H4 (cell line): ENCODE results near the gene ZNF30. TPM values are rescaled to one million over a fixed set of nuclear protein-coding genes. Genes with fewer than 3 reads are reported as not detected.
"Not testable (repeated sequence)": the region's sequence is repeated elsewhere in the genome, so short reads cannot be mapped to it uniquely, and the experiment has no call there.

Experiments
- DNase-seq: peaks from one replicate; pipeline ENCODE4 v3.0.0-alpha.2; 2015; ENCODE audit warnings: low spot score
- total RNA-seq: library from RNA; depleted of rRNA; stranded (reverse); fragments of >200 nt; shearing (Covaris generic); gene quantifications from 2 replicates; pipeline ENCODE4 v1.2.3, GENCODE V29; 2014; rRNA removed

Gene ZNF30
- 2.8 and 3.7 TPM in 2 replicates for total RNA-seq

DNA sequence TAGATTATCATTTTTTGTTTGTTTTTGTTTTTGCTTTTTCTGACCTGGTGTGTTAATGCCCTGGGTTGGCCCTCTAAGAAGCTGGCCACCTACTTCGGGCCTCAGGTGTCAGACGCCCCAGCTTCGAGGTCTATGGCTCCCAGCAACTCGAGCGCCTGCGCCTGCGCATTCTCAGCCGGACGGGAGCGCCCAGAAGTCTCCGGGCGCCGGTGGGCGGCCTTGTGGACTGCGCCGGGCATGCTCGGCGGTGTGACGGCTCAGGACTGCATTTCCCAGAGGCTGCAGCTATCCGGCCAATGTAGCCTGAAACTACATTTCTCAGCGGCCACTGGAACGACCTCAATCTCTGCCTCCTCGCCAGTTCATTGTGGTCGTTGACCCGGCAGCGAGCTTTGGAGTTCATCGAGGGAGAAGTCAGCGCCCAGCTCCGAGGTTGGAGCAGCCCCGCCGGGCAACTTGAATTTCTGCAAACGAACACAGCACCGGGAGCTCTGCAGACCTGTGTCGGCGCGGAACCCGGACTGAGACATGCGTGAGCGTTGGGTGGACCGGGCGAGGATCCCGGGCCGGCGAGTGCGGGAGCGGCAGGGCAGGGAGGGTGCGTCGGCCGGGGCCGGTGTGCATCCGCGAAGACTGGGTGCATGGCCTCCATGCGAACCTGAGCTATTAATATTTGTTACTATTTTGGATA, at the start of gene ZNF30:
TSS of gene ZNF30 (plus strand) at position 219 of the 691 bp plus-strand sequence. CDS start 3,045 bp downstream, outside the sequence.
- peak; percentile 86 for DNase-seq

DNA sequence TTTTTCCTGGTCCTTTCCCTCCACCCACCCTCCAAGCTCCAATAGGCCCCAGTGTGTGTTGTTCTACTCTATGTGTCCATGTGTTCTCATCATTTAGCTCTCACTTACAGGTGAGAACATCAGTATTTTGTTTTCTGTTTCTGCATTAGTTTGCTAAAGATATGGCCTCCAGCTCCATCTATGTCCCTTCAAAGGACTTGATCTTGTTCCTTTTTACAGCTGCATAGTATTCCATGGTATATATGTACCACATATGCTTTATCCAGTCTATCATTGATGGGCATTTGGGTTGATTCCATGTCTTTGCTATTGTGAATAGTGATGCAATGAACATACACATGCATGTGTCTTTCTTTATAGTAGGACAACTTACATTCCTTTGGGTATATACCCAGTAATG, 47.1 kb upstream of the ZNF30 start:
- DNase-seq = no peak

DNA sequence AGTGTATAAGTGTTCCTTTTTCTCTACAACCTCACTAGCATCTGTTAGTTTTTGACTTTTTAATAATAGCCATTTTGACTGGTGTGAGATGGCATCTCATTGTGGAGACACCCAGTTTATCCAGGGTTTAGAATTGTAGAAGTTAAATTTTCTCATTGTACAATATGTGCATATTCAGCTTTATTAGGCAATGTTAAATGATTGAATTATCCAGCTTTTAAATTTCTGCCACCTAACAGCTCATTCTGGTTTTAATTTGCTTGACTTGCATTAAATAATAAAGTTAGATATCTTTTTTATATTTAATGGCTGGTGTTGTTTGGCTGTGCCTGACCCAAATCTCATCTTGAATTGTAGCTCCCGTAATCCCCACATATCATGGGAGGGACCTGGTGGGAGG, 46.7 kb upstream of the ZNF30 start:
- no peak for DNase-seq

DNA sequence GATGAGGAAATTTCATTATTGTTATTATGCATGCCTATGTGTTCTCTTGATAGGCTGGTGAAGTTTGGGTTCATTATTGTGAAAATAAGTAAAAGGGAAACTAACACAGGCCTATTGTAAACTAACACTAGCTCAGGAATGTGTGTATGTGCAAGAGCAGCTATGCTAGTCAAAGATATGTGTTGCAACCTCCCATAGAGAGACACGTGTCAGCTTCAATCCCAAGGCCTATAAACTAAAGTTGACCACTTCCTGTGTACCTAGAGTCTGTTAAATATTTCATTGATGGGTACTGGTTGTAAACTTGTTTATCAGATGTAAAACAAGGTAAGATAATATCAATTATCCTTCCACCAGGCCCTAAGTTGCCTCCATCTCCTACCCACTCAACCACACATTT, 44.7 kb upstream of the ZNF30 start:
- peak; percentile 73 for DNase-seq

DNA sequence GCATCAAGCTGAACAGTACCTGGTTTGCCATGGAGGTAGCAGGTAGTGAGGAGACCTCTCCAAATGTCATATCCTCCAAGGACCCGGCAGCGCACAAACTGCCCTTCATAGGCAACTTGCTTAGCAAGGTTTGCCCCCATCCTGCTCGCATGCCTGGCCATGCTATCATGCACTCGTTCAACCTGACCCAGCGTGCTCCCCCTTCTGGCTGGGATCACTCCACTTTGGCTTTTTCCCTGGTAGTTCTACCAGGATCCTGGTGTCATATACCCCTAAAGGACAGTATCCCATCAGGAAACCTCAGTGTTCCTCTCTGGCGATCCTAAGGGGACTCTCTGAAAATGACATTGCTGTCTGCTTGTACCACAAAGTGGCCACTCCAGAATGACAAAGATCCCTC, 38.6 kb upstream of the ZNF30 start:
- no peak for DNase-seq

DNA sequence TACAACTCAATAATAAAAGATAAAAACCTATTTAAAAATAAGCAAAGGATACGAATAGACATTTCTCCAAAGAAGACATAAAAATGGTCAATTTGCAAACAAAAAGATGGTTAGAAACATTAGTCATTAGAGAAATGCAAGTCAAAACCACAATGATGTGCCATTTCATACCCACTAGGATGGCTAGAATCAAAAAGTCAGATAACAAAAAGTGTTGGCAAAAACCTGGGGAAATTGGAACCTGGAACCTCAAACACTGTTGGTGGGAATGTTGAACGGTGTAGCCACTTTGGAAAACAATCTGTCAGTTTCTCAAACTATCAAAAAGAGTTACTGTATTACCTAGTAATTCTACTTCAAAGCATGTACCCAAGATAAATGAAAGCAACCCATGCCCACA, 26.5 kb upstream of the ZNF30 start:
- DNase-seq = no peak

DNA sequence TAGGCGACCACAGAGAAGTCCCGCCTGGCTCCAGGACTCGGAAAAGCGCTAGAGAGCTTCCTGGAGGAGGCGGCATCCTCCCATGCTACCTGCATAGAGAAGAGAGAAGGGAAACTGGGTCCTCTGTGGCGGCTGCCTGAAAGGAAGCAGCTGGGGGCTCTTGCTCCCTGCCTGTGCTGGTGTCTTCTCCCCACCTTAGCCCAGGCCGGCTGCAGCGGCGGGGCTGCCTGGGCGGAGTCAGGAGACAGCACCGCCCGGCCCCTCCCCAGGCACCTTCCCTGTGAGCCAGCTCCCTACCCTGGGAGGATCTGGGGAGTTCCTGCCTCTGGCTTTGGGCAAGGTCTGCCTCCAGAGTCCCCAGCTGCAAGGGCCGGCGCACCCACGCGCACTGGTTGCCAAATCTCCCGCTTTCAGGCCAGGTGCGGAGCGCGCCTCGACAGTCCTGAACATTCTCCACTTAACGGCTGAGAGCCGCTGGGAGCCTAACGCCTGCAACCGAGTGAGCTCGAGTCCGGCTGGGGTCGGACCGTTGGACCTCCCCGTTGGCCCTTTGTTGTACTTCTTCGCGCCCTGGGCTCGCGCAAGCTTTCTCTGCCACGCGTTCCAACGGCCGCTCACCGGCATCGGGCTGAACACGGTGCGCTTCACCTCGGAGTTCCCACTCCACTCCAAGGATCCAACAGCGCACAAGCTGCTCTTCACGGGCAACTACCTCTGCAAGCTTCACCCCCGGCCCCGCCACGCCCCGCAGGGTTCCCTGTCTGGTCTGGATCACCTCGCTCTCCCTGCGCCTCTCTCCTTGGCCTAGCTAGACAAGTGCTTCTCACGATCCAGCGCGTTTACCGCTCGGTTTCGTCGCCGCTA, 21.8 kb upstream of the ZNF30 start:
- no peak for DNase-seq

DNA sequence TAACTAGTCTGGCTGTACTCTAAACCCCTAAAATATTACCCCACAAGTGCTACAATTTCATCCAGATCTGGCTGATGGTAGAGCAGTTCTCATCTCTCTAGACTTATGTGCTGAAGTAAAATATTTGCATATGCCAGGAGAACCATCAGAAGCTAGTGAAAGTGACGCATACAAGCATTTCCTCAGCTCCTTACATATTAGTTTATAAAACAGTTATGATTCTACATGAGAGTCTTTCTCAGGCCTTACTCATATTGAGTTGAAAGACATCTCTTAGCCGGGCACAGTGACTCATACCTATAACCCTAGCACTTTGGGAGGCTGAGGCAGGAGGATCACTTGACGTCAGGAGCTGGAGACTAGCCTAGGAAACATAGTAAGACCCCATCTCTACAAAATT, 15.9 kb upstream of the ZNF30 start:
- DNase-seq = no peak

DNA sequence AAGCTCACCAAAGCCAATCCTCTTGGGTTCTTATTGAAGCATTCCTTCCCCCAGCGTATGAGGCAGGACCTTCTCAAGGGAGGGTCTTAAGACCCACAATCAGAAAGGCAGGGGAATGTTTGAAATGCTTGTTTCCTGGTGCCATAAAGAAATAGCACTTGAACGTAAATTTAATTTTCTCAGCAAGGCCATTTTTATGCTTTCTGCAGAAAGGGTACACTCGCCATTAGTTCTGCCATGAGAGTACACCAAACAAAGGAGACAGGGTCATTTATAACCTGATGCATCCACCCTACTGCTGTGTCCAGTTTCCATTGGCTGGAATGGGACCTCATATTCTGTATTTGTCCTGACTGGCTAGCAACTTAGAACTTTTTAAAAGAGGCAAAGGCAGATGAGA, 9.6 kb upstream of the ZNF30 start:
- not testable (repeated sequence) for DNase-seq

DNA sequence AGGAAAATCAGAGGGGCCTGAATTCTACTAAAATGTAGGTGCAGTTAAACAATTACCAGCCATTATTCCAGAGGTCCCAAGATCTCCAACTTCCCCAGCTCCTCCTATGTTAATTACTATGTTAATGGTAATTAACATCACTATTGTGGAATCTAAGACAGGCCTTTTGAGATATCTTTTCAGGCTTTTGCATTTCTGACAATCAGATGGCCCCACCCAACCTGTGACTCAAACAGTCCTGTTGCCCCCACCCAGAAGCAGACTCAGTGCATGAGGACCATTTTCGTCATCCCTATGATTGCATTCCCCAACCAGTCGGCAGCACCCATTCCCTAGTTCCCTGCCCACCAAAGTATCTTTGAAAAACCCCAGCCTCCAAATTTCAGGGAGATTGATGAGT, 8.5 kb upstream of the ZNF30 start:
- no peak for DNase-seq

DNA sequence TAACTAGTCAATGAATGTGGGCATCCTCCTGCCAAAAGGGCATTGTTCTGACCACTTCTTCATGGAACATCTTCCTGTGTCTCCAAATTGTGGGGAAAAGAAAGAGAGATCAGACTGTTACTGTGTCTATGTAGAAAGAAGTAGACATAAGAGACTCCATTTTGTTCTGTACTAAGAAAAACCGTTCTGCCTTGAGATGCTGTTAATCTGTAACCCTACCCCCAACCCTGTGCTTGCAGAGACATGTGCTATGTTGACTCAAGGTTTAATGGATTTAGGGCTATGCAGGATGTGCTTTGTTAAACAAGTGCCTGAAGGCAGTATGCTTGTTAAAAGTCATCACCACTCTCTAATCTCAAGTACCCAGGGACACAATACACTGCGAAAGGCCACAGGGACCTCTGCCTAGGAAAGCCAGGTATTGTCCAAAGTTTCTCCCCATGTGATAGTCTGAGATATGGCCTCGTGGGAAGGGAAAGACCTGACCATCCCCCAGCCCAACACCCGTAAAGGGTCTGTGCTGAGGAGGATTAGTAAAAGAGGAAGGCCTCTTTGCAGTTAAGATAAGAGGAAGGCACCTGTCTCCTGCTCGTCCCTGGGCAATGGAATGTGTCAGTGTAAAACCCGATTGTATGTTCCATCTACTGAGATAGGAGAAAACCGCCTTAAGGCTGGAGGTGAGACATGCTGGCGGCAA, 6.5 kb upstream of the ZNF30 start:
- DNase-seq = not testable (repeated sequence)

DNA sequence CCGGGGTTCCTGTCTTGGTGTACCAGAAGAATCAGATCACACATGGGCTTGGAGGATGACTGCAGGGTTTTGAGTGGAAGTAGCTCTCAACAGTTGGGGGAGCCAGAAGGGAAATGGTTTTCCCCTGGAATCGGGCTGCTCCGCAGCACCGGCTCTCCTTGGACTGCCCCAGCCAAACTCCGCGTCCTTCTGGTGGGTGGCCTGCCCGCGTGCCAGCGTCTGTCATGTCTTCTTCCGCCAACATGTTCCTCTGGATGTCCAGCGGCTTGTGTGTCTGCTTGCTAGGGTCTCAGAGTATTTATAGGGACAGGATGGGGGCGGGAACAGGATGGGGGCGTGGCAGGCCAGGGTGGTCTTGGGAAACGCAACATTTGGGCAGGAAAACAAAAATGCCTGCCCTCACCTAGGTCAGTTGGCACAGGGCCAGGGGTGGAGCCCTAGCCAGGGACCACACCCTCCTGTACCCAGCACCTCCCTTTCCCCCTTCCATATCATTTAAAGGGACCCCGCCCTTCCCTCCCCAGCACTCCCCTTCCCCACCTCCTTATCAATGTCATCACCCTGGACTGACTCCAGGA, 1.3 kb upstream of the ZNF30 start:
- DNase-seq = no peak

DNA sequence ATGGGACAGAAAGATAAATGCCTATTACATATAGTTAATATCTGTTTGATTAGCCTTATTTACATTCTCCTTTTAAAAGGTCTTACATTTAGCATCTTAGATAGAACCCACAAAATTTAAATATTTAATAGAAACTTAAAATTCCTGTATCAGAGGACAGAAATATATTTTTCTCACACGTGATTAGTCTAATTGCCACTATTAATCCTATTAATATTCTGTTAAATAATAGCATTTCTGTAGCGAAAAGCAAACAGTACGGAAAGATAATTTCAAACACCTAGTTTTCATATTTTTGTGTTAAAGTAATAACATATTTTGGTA, 380 bp upstream of the ZNF30 start:
- DNase-seq = no peak

DNA sequence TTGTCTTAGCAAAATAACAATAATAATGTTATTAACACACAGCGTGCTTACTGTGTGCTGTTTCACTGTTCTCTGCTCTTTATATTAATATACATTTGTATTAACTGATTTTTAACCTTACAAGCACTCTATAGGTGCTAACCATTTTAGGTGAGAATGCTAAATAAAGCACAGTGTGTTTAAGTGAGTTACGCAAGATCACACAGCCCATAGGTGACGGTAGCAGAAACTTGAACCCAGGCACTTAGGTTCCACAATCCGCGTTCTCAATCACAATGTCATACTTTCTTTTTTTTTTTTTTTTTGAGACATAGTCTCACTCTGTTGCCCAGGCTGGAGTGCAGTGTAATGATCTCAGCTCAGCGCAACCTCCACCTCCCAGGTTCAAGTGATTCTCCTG, 5.8 kb downstream of the ZNF30 start:
- DNase-seq = no peak

DNA sequence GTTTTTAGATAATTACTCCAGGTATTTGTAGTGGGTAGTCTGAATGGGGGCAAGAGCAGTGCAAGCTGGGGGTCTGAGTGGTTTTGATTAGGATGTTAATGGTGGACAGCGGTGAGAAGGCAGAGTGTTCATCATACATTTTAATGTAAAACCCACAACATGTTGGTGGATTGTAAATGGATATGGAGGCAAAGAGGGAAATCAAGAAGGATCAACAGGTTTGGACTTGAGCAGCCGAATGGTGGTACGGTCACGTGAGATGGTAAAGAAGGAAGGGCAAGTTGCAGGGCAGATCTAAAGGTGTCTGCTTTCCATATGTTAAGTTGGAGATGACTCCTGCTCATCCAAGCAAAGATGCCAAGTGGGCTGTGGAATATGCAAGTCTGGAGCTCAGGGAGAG, 9.5 kb downstream of the ZNF30 start:
- DNase-seq = no peak

DNA sequence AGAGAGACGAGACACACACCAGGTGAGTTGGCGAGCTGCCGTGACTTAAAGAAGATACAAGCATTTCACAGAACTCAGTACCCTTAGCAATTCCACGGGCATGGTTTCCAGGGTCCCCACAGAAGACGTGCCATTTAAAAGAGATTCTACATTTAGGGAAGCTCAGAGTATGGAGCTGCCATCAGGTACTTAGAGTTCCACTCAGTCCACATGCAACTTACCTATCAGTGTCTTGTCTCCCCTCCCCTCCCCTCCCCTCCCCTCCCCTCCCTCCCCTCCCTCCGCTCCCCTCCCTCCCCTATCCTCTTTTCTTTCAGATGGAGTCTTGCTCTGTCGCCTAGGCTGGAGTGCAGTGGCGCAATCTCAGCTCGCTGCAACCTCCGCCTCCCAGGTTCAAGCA, 12.2 kb downstream of the ZNF30 start:
- DNase-seq = no peak

DNA sequence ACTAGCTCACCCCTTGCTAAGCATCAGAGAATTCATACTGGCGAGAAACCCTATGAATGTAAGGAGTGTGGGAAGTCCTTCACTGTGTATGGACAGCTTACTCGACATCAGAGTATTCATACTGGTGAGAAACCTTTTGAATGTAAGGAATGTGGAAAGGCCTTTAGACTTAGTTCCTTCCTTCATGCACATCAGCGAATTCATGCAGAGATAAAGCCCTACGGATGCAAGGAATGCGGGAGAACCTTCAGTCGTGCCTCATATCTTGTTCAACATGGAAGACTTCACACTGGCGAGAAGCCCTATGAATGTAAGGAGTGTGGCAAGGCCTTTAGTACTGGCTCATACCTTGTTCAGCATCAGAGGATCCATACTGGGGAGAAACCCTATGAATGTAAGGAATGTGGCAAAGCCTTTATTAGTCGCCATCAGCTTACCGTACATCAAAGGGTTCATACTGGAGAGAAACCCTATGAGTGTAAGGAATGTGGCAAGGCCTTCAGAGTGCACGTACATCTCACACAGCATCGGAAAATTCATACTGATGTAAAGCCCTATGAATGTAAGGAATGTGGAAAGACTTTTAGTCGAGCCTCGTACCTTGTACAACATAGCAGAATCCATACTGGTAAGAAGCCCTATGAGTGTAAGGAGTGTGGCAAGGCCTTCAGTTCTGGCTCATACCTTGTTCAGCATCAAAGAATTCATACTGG, 17.3 kb downstream of the ZNF30 start:
- no peak for DNase-seq

DNA sequence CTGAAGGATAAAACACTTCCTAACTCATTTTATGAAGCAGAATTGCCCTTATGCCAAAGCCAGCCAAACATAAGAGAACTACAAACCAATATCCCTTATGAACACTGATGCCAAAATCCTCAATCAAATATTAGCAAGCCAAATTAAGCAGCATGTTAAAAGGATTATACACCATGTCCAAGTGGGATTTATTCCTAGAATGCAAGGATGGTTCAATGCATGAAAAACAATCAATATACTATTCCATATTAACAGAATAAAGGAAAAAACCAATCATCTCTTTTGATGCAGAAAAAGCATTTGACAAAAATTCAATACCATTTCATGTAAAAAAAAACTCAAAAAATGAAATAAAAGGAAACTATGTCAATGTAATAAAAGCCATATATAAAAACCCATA, 26.4 kb downstream of the ZNF30 start:
- no peak for DNase-seq

DNA sequence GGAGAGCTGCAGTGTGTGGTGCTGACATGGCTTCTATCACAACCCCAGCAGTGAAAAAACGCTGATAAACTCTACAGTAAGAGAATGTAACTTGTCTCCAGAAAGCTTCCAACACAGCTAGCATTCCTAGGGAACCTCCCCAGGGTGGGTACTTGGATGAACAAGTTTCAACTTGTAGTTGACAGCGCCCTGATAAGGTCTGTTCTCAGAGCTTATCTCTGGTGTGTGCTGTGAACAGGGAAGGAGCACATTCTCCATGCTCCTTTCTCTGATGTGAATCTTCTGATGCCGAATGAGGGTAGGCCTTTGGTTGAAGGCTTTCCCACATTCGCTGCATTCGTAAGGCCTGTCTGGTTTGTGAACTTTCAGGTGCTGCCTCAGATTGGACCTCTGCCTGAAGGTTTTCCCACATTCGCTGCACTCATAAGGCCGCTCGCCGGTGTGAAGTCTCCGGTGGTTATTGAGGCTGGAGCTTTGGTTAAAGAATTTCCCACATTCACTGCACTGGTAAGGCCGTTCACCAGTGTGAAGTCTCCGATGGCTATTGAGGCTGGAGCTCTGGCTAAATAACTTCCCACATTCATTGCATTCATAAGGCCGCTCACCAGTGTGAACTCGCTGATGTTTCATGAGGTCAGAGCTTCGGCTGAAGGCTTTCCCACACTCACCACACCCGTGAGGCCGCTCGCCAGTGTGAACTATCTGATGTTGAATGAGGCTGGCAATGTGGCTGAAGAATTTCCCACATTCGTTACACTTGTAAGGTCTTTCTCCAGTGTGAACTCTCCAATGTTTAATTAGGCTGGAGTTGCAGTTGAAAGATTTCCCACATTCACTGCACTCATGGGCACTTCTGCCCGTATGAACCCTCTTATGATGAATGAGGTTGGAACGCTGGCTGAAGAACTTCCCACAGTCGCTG, 31.4 kb downstream of the ZNF30 start:
- DNase-seq = no peak

DNA sequence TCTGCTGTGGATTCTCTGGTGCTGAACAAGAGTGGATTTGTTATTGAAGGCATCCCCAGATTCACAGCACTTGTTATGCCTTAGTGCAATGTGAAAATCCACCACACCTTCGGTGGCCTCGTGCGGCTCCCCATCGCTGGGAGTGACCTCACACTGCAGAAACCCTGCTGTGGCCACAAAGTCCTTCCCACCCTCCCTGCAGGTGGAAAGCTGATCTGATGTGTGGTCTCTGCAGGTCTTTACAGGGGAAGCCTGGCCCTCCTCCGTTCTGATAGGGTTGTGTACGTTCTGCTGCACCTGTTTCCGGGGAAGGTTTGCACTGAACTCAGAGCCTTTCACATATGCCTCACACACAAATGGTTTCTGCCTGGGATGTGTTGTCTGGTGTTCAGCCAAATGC, 32.3 kb downstream of the ZNF30 start:
- no peak for DNase-seq
